GM12891 (cell line): ENCODE measurements around the gene ZNF674.
"Not testable (repeated sequence)": the region's sequence is repeated elsewhere in the genome, so short reads cannot be mapped to it uniquely, and the experiment has no call there.

Experiments used
- DNase-seq: peaks from one replicate; pipeline ENCODE4 v3.0.0; 2011; ENCODE audit warnings: low spot score; ENCODE audit not compliant: insufficient read length
- FAIRE-seq: peaks from 2 replicates; lab custom pipeline; 2011; peaks lifted over from hg19 to GRCh38; lab: Jason Lieb, UNC
- PAX5 ChIP-seq: IDR thresholded peaks from 2 replicates; pipeline ENCODE4 v1.6.1; 2011; ENCODE audit warnings: low read length, moderate library complexity, mild to moderate bottlenecking; ENCODE audit not compliant: insufficient read depth, severe bottlenecking
- POLR2A ChIP-seq: IDR thresholded peaks from 2 replicates; pipeline ENCODE4 v1.6.1; 2011; ENCODE audit warnings: low read depth, low read length, control low read depth
- POLR2AphosphoS5 ChIP-seq: IDR thresholded peaks from 2 replicates; pipeline ENCODE4 v1.6.1; 2011; ENCODE audit warnings: low read depth, low read length, control low read depth
- POU2F2 ChIP-seq: IDR thresholded peaks from 2 replicates; pipeline ENCODE4 v1.6.1; 2011; ENCODE audit warnings: low read depth, mild to moderate bottlenecking, control low read depth, low read length, moderate library complexity
- SPI1 ChIP-seq: IDR thresholded peaks from 2 replicates; pipeline ENCODE4 v1.6.1; 2011; ENCODE audit warnings: low read depth, low read length, control low read depth
- TAF1 ChIP-seq: IDR thresholded peaks from 2 replicates; pipeline ENCODE4 v1.6.1; 2011; ENCODE audit warnings: low read depth, low read length, control low read depth

ZNF674 gene

GRCh38 chrX:46531442-46531841 lies 13.8 kb downstream of the ZNF674 start:
- FAIRE-seq (peak; percentile 23), DNase-seq (no peak)
- no peak for TF ChIP-seq SPI1

- peak; percentile 55 for FAIRE-seq
- DNase-seq = not testable (repeated sequence)
Measured at GRCh38 chrX:46530404-46530908, 14.8 kb downstream of the ZNF674 start.

- not testable (repeated sequence) for DNase-seq
- FAIRE-seq = peak; percentile 98
Measured at GRCh38 chrX:46529740-46530403, 15.3 kb downstream of the ZNF674 start.

GRCh38 chrX:46528640-46529039 lies 16.6 kb downstream of the ZNF674 start:
- peak; percentile 85 for FAIRE-seq
- not testable (repeated sequence) for DNase-seq

GRCh38 chrX:46506076-46506475 lies 39.1 kb downstream of the ZNF674 start:
- FAIRE-seq (no peak), DNase-seq (no peak)
- TF ChIP-seq SPI1 (no peak), PAX5 (no peak), POU2F2 (no peak), POLR2AphosphoS5 (no peak), TAF1 (no peak), POLR2A (no peak)

GRCh38 chrX:46502848-46503247 lies 42.4 kb downstream of the ZNF674 start:
- TF ChIP-seq POLR2A (no peak), POU2F2 (no peak), PAX5 (no peak), SPI1 (no peak), POLR2AphosphoS5 (no peak), TAF1 (no peak)
- FAIRE-seq (no peak), DNase-seq (no peak)

- no peak for FAIRE-seq
- no peak for TF ChIP-seq SPI1
- TF ChIP-seq POU2F2 = no peak
Measured at GRCh38 chrX:46500054-46500453, 45.2 kb downstream of the ZNF674 start.

GRCh38 chrX:46488712-46489111 lies 56.5 kb downstream of the ZNF674 start:
- FAIRE-seq = no peak
- TF ChIP-seq POLR2AphosphoS5 (no peak), POLR2A (no peak), PAX5 (no peak), SPI1 (no peak), POU2F2 (no peak), TAF1 (no peak)
- DNase-seq = no peak

More at GRCh38 chrX:46500054-46500453, 45.2 kb downstream of the ZNF674 start:
- DNase-seq = no peak

- DNase-seq (no peak), FAIRE-seq (no peak)
- TF ChIP-seq POLR2AphosphoS5 = no peak
- no peak for TF ChIP-seq PAX5
- no peak for TF ChIP-seq POLR2A
- no peak for TF ChIP-seq TAF1
- no peak for TF ChIP-seq POU2F2
- TF ChIP-seq SPI1 = no peak
Measured at GRCh38 chrX:46485897-46486296, 59.3 kb downstream of the ZNF674 start.

GRCh38 chrX:46478634-46479033 lies 66.6 kb downstream of the ZNF674 start:
- not testable (repeated sequence) for FAIRE-seq, DNase-seq

GRCh38 chrX:46477435-46477834 lies 67.8 kb downstream of the ZNF674 start:
- TF ChIP-seq POLR2A (no peak), POLR2AphosphoS5 (no peak), SPI1 (no peak), POU2F2 (no peak), TAF1 (no peak), PAX5 (no peak)
- FAIRE-seq = no peak

GRCh38 chrX:46465203-46465602 lies 80.0 kb downstream of the ZNF674 start:
- no peak for FAIRE-seq
- TF ChIP-seq SPI1 (no peak), POLR2A (no peak), POLR2AphosphoS5 (no peak)

More at GRCh38 chrX:46477435-46477834, 67.8 kb downstream of the ZNF674 start:
- no peak for DNase-seq

More at GRCh38 chrX:46465203-46465602, 80.0 kb downstream of the ZNF674 start:
- DNase-seq = no peak
